Measurements from ENCODE around the gene TPM4. TPM values are rescaled to one million over a fixed set of nuclear protein-coding genes. Genes with fewer than 3 reads are reported as not detected.

The TPM4 gene
- total and polyA plus RNA-seq, 2 of the 13 experiments (the other 11 are each of a cell fraction or from before 2014, with no cell fraction given): 180 to 188 TPM

- TF ChIP-seq BRF2 (CRISPR knock-in tag; IDR thresholded peaks at IDR 0.05): peak; percentile 81; the same call in 1 of the 2 replicates
- peak; percentile 79 for TF ChIP-seq SKI (IDR thresholded peaks at IDR 0.05; ENCODE audit: partially characterized antibody)
- TF ChIP-seq ZNF143 (CRISPR knock-in tag; IDR thresholded peaks at IDR 0.05): no peak; the same call in 1 of the 2 replicates
- TF ChIP-seq CBX5 (CRISPR knock-in tag; IDR thresholded peaks at IDR 0.05; ENCODE audit: borderline replicate concordance): peak; percentile 20; the same call in 1 of the 2 replicates
- no peak for TF ChIP-seq SMARCE1 (IDR thresholded peaks at IDR 0.05; ENCODE audit: borderline replicate concordance)
- no peak for TF ChIP-seq ZNF891 (CRISPR knock-in tag; IDR thresholded peaks at IDR 0.05)
- TF ChIP-seq, protein P1, sequence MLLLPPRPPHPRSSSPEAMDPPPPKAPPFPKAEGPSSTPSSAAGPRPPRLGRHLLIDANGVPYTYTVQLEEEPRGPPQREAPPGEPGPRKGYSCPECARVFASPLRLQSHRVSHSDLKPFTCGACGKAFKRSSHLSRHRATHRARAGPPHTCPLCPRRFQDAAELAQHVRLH (CRISPR knock-in tag; IDR thresholded peaks at IDR 0.05; ENCODE audit: borderline replicate concordance, low read depth): 0 out of 2 replicates have a peak, but pooled peaks have one; percentile 12
- peak; percentile 81; the same call in 1 of the 2 replicates for TF ChIP-seq TAF1 (CRISPR knock-in tag; IDR thresholded peaks at IDR 0.05)
- TF ChIP-seq ZNF431 (CRISPR knock-in tag; IDR thresholded peaks at IDR 0.05; ENCODE audit: borderline replicate concordance, low read depth): 0 out of 2 replicates have a peak, but pooled peaks have one; percentile 76
- TF ChIP-seq HMGXB4 (CRISPR knock-in tag; IDR thresholded peaks at IDR 0.05; ENCODE audit: borderline replicate concordance in 1 of 2, low read depth in 1 of 2): peak; percentile 70 to 74; a peak in 3 of 4 replicates
- TF ChIP-seq ZC3H4 (CRISPR knock-in tag; IDR thresholded peaks at IDR 0.05; ENCODE audit: borderline replicate concordance): no peak
- peak; percentile 88 for TF ChIP-seq ZFX (CRISPR knock-in tag; IDR thresholded peaks at IDR 0.05; ENCODE audit: low read depth)
- TF ChIP-seq ZMYM2 (CRISPR knock-in tag; IDR thresholded peaks at IDR 0.05): peak; percentile 80
- no peak; the same call in 1 of the 2 replicates for TF ChIP-seq RFXANK (CRISPR knock-in tag; IDR thresholded peaks at IDR 0.05)
- TF ChIP-seq ZNF770 (CRISPR knock-in tag; IDR thresholded peaks at IDR 0.05): peak; percentile 16; the same call in 1 of the 2 replicates
- 0 out of 2 replicates have a peak, but pooled peaks have one; percentile 66 for TF ChIP-seq ZFP36L1 (CRISPR knock-in tag; IDR thresholded peaks at IDR 0.05)
- TF ChIP-seq, protein P2, sequence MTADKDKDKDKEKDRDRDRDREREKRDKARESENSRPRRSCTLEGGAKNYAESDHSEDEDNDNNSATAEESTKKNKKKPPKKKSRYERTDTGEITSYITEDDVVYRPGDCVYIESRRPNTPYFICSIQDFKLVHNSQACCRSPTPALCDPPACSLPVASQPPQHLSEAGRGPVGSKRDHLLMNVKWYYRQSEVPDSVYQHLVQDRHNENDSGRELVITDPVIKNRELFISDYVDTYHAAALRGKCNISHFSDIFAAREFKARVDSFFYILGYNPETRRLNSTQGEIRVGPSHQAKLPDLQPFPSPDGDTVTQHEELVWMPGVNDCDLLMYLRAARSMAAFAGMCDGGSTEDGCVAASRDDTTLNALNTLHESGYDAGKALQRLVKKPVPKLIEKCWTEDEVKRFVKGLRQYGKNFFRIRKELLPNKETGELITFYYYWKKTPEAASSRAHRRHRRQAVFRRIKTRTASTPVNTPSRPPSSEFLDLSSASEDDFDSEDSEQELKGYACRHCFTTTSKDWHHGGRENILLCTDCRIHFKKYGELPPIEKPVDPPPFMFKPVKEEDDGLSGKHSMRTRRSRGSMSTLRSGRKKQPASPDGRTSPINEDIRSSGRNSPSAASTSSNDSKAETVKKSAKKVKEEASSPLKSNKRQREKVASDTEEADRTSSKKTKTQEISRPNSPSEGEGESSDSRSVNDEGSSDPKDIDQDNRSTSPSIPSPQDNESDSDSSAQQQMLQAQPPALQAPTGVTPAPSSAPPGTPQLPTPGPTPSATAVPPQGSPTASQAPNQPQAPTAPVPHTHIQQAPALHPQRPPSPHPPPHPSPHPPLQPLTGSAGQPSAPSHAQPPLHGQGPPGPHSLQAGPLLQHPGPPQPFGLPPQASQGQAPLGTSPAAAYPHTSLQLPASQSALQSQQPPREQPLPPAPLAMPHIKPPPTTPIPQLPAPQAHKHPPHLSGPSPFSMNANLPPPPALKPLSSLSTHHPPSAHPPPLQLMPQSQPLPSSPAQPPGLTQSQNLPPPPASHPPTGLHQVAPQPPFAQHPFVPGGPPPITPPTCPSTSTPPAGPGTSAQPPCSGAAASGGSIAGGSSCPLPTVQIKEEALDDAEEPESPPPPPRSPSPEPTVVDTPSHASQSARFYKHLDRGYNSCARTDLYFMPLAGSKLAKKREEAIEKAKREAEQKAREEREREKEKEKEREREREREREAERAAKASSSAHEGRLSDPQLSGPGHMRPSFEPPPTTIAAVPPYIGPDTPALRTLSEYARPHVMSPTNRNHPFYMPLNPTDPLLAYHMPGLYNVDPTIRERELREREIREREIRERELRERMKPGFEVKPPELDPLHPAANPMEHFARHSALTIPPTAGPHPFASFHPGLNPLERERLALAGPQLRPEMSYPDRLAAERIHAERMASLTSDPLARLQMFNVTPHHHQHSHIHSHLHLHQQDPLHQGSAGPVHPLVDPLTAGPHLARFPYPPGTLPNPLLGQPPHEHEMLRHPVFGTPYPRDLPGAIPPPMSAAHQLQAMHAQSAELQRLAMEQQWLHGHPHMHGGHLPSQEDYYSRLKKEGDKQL (CRISPR knock-in tag; IDR thresholded peaks at IDR 0.05; ENCODE audit: low read depth): no peak; the same call in 1 of the 2 replicates
- TF ChIP-seq KLF9 (CRISPR knock-in tag; IDR thresholded peaks at IDR 0.05; ENCODE audit: low read depth): 0 out of 2 replicates have a peak, but pooled peaks have one; percentile 18
Measured at GRCh38 chr19:16111160-16111908, 35.0 kb downstream of the TPM4 start, which contains the start of gene RAB8A (continued).

Measured in HepG2 (cell line).